GM19193 (cell line): Measurements from ENCODE around the gene RGS18.

Experiments used
- POLR2A ChIP-seq: IDR thresholded peaks from 4 replicates; pipeline ENCODE4 v1.6.1; 2011; ENCODE audit not compliant: insufficient read depth, insufficient read length; ENCODE audit errors: extremely low read depth

Gene RGS18

GRCh38 chr1:192158181-192158580 lies at the start of gene RGS18:
Gene RGS18, plus strand, starts transcription at chr1:192158462. Its CDS starts 176 bp downstream, at chr1:192158638.
- no peak for TF ChIP-seq POLR2A

- TF ChIP-seq POLR2A, result no peak
These were observed 48.7 kb upstream of the RGS18 start for GRCh38 chr1:192109576-192109975.

- no peak for TF ChIP-seq POLR2A
These were observed 43.3 kb upstream of the RGS18 start for GRCh38 chr1:192115000-192115399.

GRCh38 chr1:192118881-192119405 lies 39.3 kb upstream of the RGS18 start:
- no peak for TF ChIP-seq POLR2A

GRCh38 chr1:192119701-192120100 lies 38.6 kb upstream of the RGS18 start:
- no peak for TF ChIP-seq POLR2A

GRCh38 chr1:192122668-192123067 lies 35.6 kb upstream of the RGS18 start:
- no peak for TF ChIP-seq POLR2A

GRCh38 chr1:192123212-192123611 lies 35.0 kb upstream of the RGS18 start:
- no peak for TF ChIP-seq POLR2A

GRCh38 chr1:192126030-192126619 lies 32.1 kb upstream of the RGS18 start:
- no peak for TF ChIP-seq POLR2A

- TF ChIP-seq POLR2A, result no peak
These were observed 28.1 kb upstream of the RGS18 start for GRCh38 chr1:192130175-192130574.

GRCh38 chr1:192131914-192132313 lies 26.3 kb upstream of the RGS18 start:
- no peak for TF ChIP-seq POLR2A

GRCh38 chr1:192133350-192133926 lies 24.8 kb upstream of the RGS18 start:
- no peak for TF ChIP-seq POLR2A

GRCh38 chr1:192140382-192140781 lies 17.9 kb upstream of the RGS18 start:
- TF ChIP-seq POLR2A, result no peak

- TF ChIP-seq POLR2A, result no peak
These were observed 11.0 kb upstream of the RGS18 start for GRCh38 chr1:192147221-192147620.

GRCh38 chr1:192147696-192148095 lies 10.6 kb upstream of the RGS18 start:
- TF ChIP-seq POLR2A, result no peak

- no peak for TF ChIP-seq POLR2A
These were observed 7.1 kb upstream of the RGS18 start for GRCh38 chr1:192151176-192151575.

- TF ChIP-seq POLR2A, result no peak
These were observed 5.0 kb upstream of the RGS18 start for GRCh38 chr1:192153276-192153675.

GRCh38 chr1:192157067-192157466 lies 1.2 kb upstream of the RGS18 start:
- TF ChIP-seq POLR2A, result no peak

GRCh38 chr1:192159014-192159413 lies 752 bp downstream of the RGS18 start:
- no peak for TF ChIP-seq POLR2A

GRCh38 chr1:192159781-192160180 lies 1.5 kb downstream of the RGS18 start:
- no peak for TF ChIP-seq POLR2A
